Endothelial cell of umbilical vein (primary cell): ENCODE results near the gene TPK1.

Source experiments
- FOS ChIP-seq: IDR thresholded peaks from 2 replicates; pipeline ENCODE4 v1.6.1; 2011; ENCODE audit warnings: mild to moderate bottlenecking, low read length, moderate library complexity, borderline replicate concordance; ENCODE audit not compliant: insufficient read depth
- JUN ChIP-seq: IDR thresholded peaks from 2 replicates; pipeline ENCODE4 v1.6.1; 2011; ENCODE audit warnings: borderline replicate concordance, low read depth; ENCODE audit not compliant: insufficient read length, insufficient read depth
- MYC ChIP-seq: IDR thresholded peaks from one replicate; pipeline ENCODE4 v1.6.1; 2011; ENCODE audit warnings: mild to moderate bottlenecking, low read depth, low read length
- POLR2A ChIP-seq: IDR thresholded peaks from 2 replicates; pipeline ENCODE4 v1.6.1; 2012; ENCODE audit warnings: low read depth, mild to moderate bottlenecking, control low read depth, low read length
- POLR2AphosphoS5 ChIP-seq: IDR thresholded peaks from 2 replicates; pipeline ENCODE4 v1.6.1; 2012; ENCODE audit warnings: low read depth, mild to moderate bottlenecking, control low read depth, low read length, moderate library complexity; ENCODE audit not compliant: insufficient read depth
- TF ChIP-seq, protein P1 (sequence below), 2 donors: IDR thresholded peaks; 1 replicate in 1 of 2; 2 replicates in 1 of 2; pipeline ENCODE4 v1.5.1; 2011; ENCODE audit warnings: low read length in 2 of 2, mild to moderate bottlenecking in 2 of 2, moderate library complexity in 2 of 2, control low read depth in 1 of 2, inconsistent platforms in 1 of 2, low read depth in 1 of 2; ENCODE audit not compliant: insufficient read depth in 1 of 2; ENCODE audit errors: extremely low read depth in 1 of 2
- TF ChIP-seq, protein P2 (sequence below): IDR thresholded peaks from 2 replicates; pipeline ENCODE4 v1.6.1; 2011; ENCODE audit not compliant: insufficient read depth, insufficient read length

DNA sequence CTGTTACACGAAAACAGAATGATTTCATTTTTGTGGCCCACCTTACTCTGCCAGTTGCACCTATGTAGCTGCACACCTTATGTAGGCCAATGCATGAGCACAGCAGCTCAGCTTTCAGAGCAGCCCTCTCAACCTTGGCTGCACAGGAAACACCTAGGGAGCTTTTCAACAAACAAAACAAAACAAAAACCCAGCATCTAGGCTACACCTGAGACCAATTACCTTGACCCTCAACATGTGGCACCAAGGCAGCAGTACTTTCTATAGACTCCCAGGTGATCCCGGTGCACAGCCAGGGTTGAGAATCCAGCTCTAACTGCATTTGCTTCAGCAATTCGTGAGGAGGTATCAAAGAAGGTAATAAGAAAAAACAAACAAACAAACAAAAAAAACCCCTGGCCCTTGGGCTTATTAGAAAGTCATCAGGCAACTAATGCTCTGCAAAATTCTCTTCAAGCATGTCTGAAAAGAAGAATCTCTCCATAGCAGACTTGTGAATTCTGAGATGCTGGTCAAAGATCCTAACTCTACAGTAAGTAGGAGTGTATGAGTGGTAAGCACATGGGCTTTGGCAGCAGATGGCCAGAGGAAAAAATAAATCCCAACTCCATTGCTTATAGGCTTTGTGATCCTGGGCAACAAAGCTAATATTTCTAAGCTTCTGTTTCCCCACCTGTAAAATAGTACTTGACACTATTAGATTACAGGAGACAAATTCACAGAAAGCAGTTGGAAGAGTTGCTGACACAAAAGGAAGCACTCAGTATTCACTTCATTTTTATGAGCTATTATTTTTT lies 318.9 kb downstream of the TPK1 start:
- TF ChIP-seq POLR2A (no peak), JUN (no peak), FOS (no peak), POLR2AphosphoS5 (no peak), MYC (no peak)
- TF ChIP-seq, protein P1, sequence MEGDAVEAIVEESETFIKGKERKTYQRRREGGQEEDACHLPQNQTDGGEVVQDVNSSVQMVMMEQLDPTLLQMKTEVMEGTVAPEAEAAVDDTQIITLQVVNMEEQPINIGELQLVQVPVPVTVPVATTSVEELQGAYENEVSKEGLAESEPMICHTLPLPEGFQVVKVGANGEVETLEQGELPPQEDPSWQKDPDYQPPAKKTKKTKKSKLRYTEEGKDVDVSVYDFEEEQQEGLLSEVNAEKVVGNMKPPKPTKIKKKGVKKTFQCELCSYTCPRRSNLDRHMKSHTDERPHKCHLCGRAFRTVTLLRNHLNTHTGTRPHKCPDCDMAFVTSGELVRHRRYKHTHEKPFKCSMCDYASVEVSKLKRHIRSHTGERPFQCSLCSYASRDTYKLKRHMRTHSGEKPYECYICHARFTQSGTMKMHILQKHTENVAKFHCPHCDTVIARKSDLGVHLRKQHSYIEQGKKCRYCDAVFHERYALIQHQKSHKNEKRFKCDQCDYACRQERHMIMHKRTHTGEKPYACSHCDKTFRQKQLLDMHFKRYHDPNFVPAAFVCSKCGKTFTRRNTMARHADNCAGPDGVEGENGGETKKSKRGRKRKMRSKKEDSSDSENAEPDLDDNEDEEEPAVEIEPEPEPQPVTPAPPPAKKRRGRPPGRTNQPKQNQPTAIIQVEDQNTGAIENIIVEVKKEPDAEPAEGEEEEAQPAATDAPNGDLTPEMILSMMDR (IDR thresholded peaks at IDR 0.05; ENCODE audit: extremely low read depth in 1 of 2, insufficient read depth in 1 of 2, low read depth in 1 of 2, low read length in 2 of 2), result no peak
- TF ChIP-seq, protein P2, sequence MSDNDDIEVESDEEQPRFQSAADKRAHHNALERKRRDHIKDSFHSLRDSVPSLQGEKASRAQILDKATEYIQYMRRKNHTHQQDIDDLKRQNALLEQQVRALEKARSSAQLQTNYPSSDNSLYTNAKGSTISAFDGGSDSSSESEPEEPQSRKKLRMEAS, result no peak
